Esophagus squamous epithelium (tissue), 4 donors: ENCODE results near the gene NFATC4.

Source experiments
- POLR2A ChIP-seq, 4 donors: fragments of 450-650 bp; IDR thresholded peaks; one replicate each; pipeline ENCODE4 v1.6.1; 2017; ENCODE audit warnings: antibody characterized with exemption in 4 of 4, mild to moderate bottlenecking in 4 of 4, moderate library complexity in 3 of 4
- TF ChIP-seq, protein P1 (sequence below), 6 experiments: fragments of 450-650 bp in 4 of 6; fragments of 200-600 bp in 2 of 6; sonication (generic) in 2 of 6; IDR thresholded peaks; one replicate each; pipeline ENCODE4 v1.5.1; 2016 to 2019; ENCODE audit warnings: antibody characterized with exemption in 6 of 6, mild to moderate bottlenecking in 4 of 6, moderate library complexity in 4 of 6

DNA sequence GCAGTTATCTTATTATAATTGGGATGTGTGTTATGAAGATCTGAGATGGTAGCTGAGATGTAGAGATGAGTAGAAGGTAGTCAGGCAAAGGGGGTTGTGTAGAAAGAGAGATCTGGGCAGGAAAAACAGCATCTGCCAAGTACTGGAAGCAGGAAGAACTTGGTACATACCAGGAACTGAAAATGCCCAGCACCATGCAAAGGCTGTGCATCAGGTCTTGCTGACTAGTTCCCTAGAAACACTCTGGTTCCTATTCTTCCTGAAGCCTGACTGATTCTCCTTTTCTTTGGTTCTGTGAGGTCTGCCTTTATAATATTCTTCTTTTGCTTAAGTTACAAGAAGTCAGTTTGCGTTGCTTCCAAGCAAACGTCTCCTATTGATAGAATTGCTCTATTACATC lies 6.7 kb upstream of the NFATC4 start:
- TF ChIP-seq POLR2A (IDR thresholded peaks at IDR 0.05) = no peak
- TF ChIP-seq, protein P1, sequence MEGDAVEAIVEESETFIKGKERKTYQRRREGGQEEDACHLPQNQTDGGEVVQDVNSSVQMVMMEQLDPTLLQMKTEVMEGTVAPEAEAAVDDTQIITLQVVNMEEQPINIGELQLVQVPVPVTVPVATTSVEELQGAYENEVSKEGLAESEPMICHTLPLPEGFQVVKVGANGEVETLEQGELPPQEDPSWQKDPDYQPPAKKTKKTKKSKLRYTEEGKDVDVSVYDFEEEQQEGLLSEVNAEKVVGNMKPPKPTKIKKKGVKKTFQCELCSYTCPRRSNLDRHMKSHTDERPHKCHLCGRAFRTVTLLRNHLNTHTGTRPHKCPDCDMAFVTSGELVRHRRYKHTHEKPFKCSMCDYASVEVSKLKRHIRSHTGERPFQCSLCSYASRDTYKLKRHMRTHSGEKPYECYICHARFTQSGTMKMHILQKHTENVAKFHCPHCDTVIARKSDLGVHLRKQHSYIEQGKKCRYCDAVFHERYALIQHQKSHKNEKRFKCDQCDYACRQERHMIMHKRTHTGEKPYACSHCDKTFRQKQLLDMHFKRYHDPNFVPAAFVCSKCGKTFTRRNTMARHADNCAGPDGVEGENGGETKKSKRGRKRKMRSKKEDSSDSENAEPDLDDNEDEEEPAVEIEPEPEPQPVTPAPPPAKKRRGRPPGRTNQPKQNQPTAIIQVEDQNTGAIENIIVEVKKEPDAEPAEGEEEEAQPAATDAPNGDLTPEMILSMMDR (IDR thresholded peaks at IDR 0.05) = no peak
